Cardiac fibroblast (primary cell): ENCODE results near the gene SNU13.
"Not testable (repeated sequence)": the region's sequence is repeated elsewhere in the genome, so short reads cannot be mapped to it uniquely, and the experiment has no call there.

ENCODE experiments used
- DNase-seq, 2 donors: peaks; one replicate each; pipeline versions ENCODE4 v3.0.0 to v3.0.0-alpha.2; 2010; ENCODE audit warnings: low read depth in 2 of 2
- H3K4me3 ChIP-seq, 2 donors: replicated peaks in 1 of 2; 1 replicate in 1 of 2; 2 replicates in 1 of 2; pipeline ENCODE4 v1.5.1; 2011; ENCODE audit warnings: low read depth in 2 of 2, low read length in 2 of 2, mild to moderate bottlenecking in 2 of 2, moderate library complexity in 1 of 2
- CTCF ChIP-seq: IDR thresholded peaks from one replicate; pipeline ENCODE4 v1.5.1; 2011; ENCODE audit warnings: low read depth, mild to moderate bottlenecking, low read length, inconsistent platforms

SNU13 gene

GRCh38 chr22:41695211-41695610 is 6.5 kb upstream of the SNU13 start:
- H3K4me3 ChIP-seq: no peak overlapping the region
- no peak for DNase-seq
- TF ChIP-seq CTCF: no peak

GRCh38 chr22:41690476-41690875 is 1.8 kb upstream of the SNU13 start:
- DNase-seq: no peak
- no peak overlapping the region for H3K4me3 ChIP-seq
- no peak for TF ChIP-seq CTCF

- DNase-seq: peak; percentile 28 to 33
- TF ChIP-seq CTCF: no peak
- H3K4me3 ChIP-seq: peak overlapping the region; percentile 87 to 89
Measured at GRCh38 chr22:41687901-41688364, 734 bp downstream of the SNU13 start.

- peak overlapping the region in 1 of 2 donors; percentile 89 for H3K4me3 ChIP-seq
- DNase-seq: not testable (repeated sequence)
Measured at GRCh38 chr22:41686890-41687289, 1.8 kb downstream of the SNU13 start.

- TF ChIP-seq CTCF: no peak
- no peak overlapping the region for H3K4me3 ChIP-seq
- DNase-seq: no peak
Measured at GRCh38 chr22:41684194-41684593, 4.5 kb downstream of the SNU13 start.

- TF ChIP-seq CTCF: no peak
- no peak overlapping the region for H3K4me3 ChIP-seq
- peak in 1 of 2 donors; percentile 25 for DNase-seq
Measured at GRCh38 chr22:41683616-41684015, 5.1 kb downstream of the SNU13 start.

- no peak for TF ChIP-seq CTCF
- peak overlapping the region in 1 of 2 donors; percentile 74 for H3K4me3 ChIP-seq
- DNase-seq: no peak
Measured at GRCh38 chr22:41683052-41683451, 5.6 kb downstream of the SNU13 start.
